ENCODE data around the gene CST9. TPM values are rescaled to one million over a fixed set of nuclear protein-coding genes. Genes with fewer than 3 reads are reported as not detected.

Gene CST9, protein sequence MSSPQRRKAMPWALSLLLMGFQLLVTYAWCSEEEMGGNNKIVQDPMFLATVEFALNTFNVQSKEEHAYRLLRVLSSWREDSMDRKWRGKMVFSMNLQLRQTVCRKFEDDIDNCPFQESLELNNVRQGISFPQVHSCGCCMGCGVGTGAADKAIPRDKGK
- total RNA-seq (2016; rRNA removed; fragmentation: Illumina TruSeq; extraction: Trizol), result 0.07 TPM in 1 of 2 replicates, not detected in the other
- not detected in 2 replicates for total RNA-seq (2016; cell fraction: cytosol; rRNA removed; fragmentation: Illumina TruSeq; extraction: Trizol; ENCODE audit: low read depth)
- not detected in 2 replicates for total RNA-seq (2016; cell fraction: insoluble cytoplasmic fraction; rRNA removed; fragmentation: Illumina TruSeq; extraction: Trizol)
- not detected in 2 replicates for total RNA-seq (2016; cell fraction: membrane; rRNA removed; fragmentation: Illumina TruSeq; extraction: Trizol)
- not detected in 2 replicates for total RNA-seq (2016; cell fraction: nucleus; rRNA removed; fragmentation: Illumina TruSeq; extraction: Trizol)
- polyA plus RNA-seq (2011; rRNA removed), result not detected in 2 replicates
- not detected in 2 replicates for polyA plus RNA-seq (2011; cell fraction: cytosol; rRNA removed)
- polyA plus RNA-seq (2011; cell fraction: nucleus; rRNA removed), result not detected in 2 replicates
- not detected in 2 replicates for polyA plus RNA-seq (2012)
- polyA plus RNA-seq (2016; cell fraction: cytosol; fragmentation: Illumina TruSeq; extraction: Trizol; ENCODE audit: low read depth), result not detected in 2 replicates
- not detected in 2 replicates for polyA plus RNA-seq (2016; cell fraction: insoluble cytoplasmic fraction; fragmentation: Illumina TruSeq; extraction: Trizol; ENCODE audit: low read depth)
- polyA plus RNA-seq (2016; cell fraction: membrane; fragmentation: Illumina TruSeq; extraction: Trizol; ENCODE audit: low read depth), result not detected in 2 replicates
- polyA plus RNA-seq (2016; cell fraction: nucleus; fragmentation: Illumina TruSeq; extraction: Trizol; ENCODE audit: insufficient read depth, low read depth), result not detected in 2 replicates
- not detected in 2 replicates for polyA minus RNA-seq (2011; rRNA and poly(A)+ RNA removed; ENCODE audit: low replicate concordance)
- not detected in 2 replicates for polyA minus RNA-seq (2011; cell fraction: cytosol; rRNA and poly(A)+ RNA removed)
- polyA minus RNA-seq (2011; cell fraction: nucleus; rRNA and poly(A)+ RNA removed), result 0.25 TPM in 1 of 2 replicates, not detected in the other
- Bru-seq, nascent RNA, result percentile 19 among the genes with signal in this experiment
- BruChase-seq, experiment 1, labeled RNA remaining after a 6-hour chase, result percentile 21 among the genes with signal in this experiment
- not detected for BruChase-seq, experiment 2, labeled RNA remaining after a 2-hour chase
- long read RNA-seq, experiment 1, result 0 reads
- long read RNA-seq, experiment 2, result 0 reads

- peaks cover 2 to 28% of the 10 kb centered on the region in 2 experiments; a peak in 4 of 5 replicates for H3K27me3 ChIP-seq (ENCODE audit: control insufficient read depth in 1 of 2, insufficient read depth in 2 of 2, low read length in 2 of 2)
- H3K4me1 ChIP-seq (ENCODE audit: insufficient read depth, low read length), result peaks cover 29% of the 10 kb centered on the region
- H3K4me2 ChIP-seq (ENCODE audit: low read depth, low read length), result 0 out of 2 replicates have a peak within 1 kb of the TSS, but pooled peaks have one; percentile 1
- H4K20me1 ChIP-seq (ENCODE audit: insufficient read depth, low read length), result no peaks in the 10 kb centered on the region
- BruUV-seq (replicated peaks), result no TSS peak
- intact Hi-C loops (cut with micrococcal nuclease; ENCODE audit: unreplicated experiment) (loop anchor here (1.0 to 5.0 kb wide), 6 partner anchors 17 to 244 kb away; partner anchors contain the start of gene GZF1), in situ Hi-C loops (cut with HindIII; ENCODE audit: extremely low pct_ligation_motif_present, low pct_unique_long_range_greater_than_20kb) (loop anchor here (5.0 kb wide), 1 partner anchor 164 kb away; no protein-coding TSS in a partner anchor)
- ChIA-PET POLR2A (interaction anchor here (3.0 to 4.0 kb wide), 2 partner anchors 23 to 31 kb away, joined by 16 to 22 read pairs; partner anchors contain the start of gene CST3), CTCF (ENCODE audit: low intra/inter-chr PET ratio, low total read pairs) (interaction anchor here (1.1 to 3.7 kb wide), 4 partner anchors 34 to 164 kb away, joined by 4 to 71 read pairs (median 7); no protein-coding TSS in a partner anchor)
- H3K9ac ChIP-seq (ENCODE audit: insufficient read depth, low read depth, low read length), result no peak within 1 kb of the TSS
- FAIRE-seq (no peak), DNase-seq (ENCODE audit: low spot score) (no peak), ATAC-seq (peak; percentile 22)
- H3K27ac ChIP-seq (ENCODE audit: extremely low read length, insufficient read depth, low read length), result no peak within 1 kb of the TSS
- H2AFZ ChIP-seq (ENCODE audit: low read length), result no peak within 1 kb of the TSS
- no peaks in the 10 kb centered on the region for H3K9me3 ChIP-seq (ENCODE audit: low read length)
- H3K36me3 ChIP-seq (replicated peaks in 1 of 2; ENCODE audit: control insufficient read depth in 1 of 2, insufficient read depth in 2 of 2, low read length in 2 of 2), result no peaks in the 10 kb centered on the region
- 22% methylated on average over 13 of the region's 16 CpGs for WGBS (ENCODE audit: low lambda C conversion rate)
- H3K4me3 ChIP-seq (replicated peaks in 1 of 3; ENCODE audit: insufficient read depth in 1 of 3, low read depth in 2 of 3, low read length in 3 of 3), result no peak within 1 kb of the TSS
- H3K79me2 ChIP-seq (ENCODE audit: insufficient read depth, low read length), result no peaks in the 10 kb centered on the region
- TF ChIP-seq SRSF4 (IDR thresholded peaks at IDR 0.05; ENCODE audit: low read depth, low read length, poor library complexity, severe bottlenecking) (no peak), KDM5A (IDR thresholded peaks at IDR 0.05; ENCODE audit: borderline replicate concordance, low read length) (no peak), ATF7-NPFF (CRISPR knock-in tag; IDR thresholded peaks at IDR 0.05; ENCODE audit: low read depth) (no peak), ZNF329 (CRISPR knock-in tag; IDR thresholded peaks at IDR 0.05; ENCODE audit: low read depth) (no peak), RAD21 (CRISPR knock-in tag; IDR thresholded peaks at IDR 0.05) (no peak), ZFP36L1 (CRISPR knock-in tag; IDR thresholded peaks at IDR 0.05) (no peak), SMAD3 (CRISPR knock-in tag; IDR thresholded peaks at IDR 0.05) (no peak), PREB (CRISPR knock-in tag; IDR thresholded peaks at IDR 0.05) (no peak), NRL (CRISPR knock-in tag; IDR thresholded peaks at IDR 0.05; ENCODE audit: borderline replicate concordance) (peak; percentile 50; the same call in 1 of the 2 replicates), ZNF749 (CRISPR knock-in tag; IDR thresholded peaks at IDR 0.05; ENCODE audit: borderline replicate concordance) (no peak; the same call in 1 of the 2 replicates), ZNF891 (CRISPR knock-in tag; IDR thresholded peaks at IDR 0.05) (0 out of 2 replicates have a peak, but pooled peaks have one; percentile 23), ZNF138 (CRISPR knock-in tag; IDR thresholded peaks at IDR 0.05; ENCODE audit: low read depth) (no peak), PAF1 (CRISPR knock-in tag; IDR thresholded peaks at IDR 0.05) (no peak), SRF (IDR thresholded peaks at IDR 0.05; ENCODE audit: low read depth, low read length) (no peak), ZBTB20 (CRISPR knock-in tag; IDR thresholded peaks at IDR 0.05; ENCODE audit: borderline replicate concordance, low read depth) (no peak), HNF4G (IDR thresholded peaks at IDR 0.05; ENCODE audit: borderline replicate concordance, low read depth, low read length) (no peak), HNF4G (CRISPR knock-in tag; IDR thresholded peaks at IDR 0.05; ENCODE audit: borderline replicate concordance, low read depth) (no peak), IRF2 (CRISPR knock-in tag; IDR thresholded peaks at IDR 0.05) (no peak)
Measured at GRCh38 chr20:23605867-23606651, at the start of gene CST9. CST9 (minus strand) TSS chr20:23605917; CDS start chr20:23605864, 53 bp downstream.

Measured in HepG2 (cell line).